Activated T-helper 17 cell treated with anti-CD3 and anti-CD28 coated beads, Interleukin-2, amount 50 U/mL, for 72 hours (primary cell): ENCODE results near the gene GPR61. TPM values are rescaled to one million over a fixed set of nuclear protein-coding genes. Genes with fewer than 3 reads are reported as not detected.

Experiments used
- ATAC-seq: fragments of 150-1000 bp; cut with Tn5 transposase; replicated peaks from 2 replicates; pipeline ENCODE4 v1.10.0; 2021; ENCODE audit warnings: mild to moderate bottlenecking, moderate library complexity
- H3K27ac Mint-ChIP-seq: one replicate; pipeline ENCODE4 v1.8.0; 2022; ENCODE audit warnings: mixed read lengths
- H3K27me3 Mint-ChIP-seq: one replicate; pipeline ENCODE4 v1.8.0; 2022; ENCODE audit warnings: mixed read lengths
- H3K36me3 Mint-ChIP-seq: one replicate; pipeline ENCODE4 v1.8.0; 2022; ENCODE audit warnings: low read depth, mild to moderate bottlenecking, mixed read lengths
- H3K4me1 Mint-ChIP-seq: one replicate; pipeline ENCODE4 v1.8.0; 2022; ENCODE audit warnings: mixed read lengths
- H3K4me3 Mint-ChIP-seq: one replicate; pipeline ENCODE4 v1.8.0; 2022; ENCODE audit warnings: mild to moderate bottlenecking, mixed read lengths
- H3K9me3 Mint-ChIP-seq: one replicate; pipeline ENCODE4 v1.8.0; 2022; ENCODE audit warnings: mixed read lengths
- total RNA-seq, 2 donors: library from RNA; stranded (reverse); gene quantifications; one replicate each; pipeline ENCODE4 v1.2.3, GENCODE V29; 2022

Gene GPR61
- total RNA-seq, 2 donors from 2014 or later = 0.45 TPM; not detected in 1

- H3K9me3 Mint-ChIP-seq = no peaks in the 10 kb centered on the region
- H3K4me1 Mint-ChIP-seq = peaks cover 60% of the 10 kb centered on the region
- no peak for ATAC-seq
- peak overlapping the region; percentile 57 for H3K4me3 Mint-ChIP-seq
- peak overlapping the region; percentile 67 for H3K27ac Mint-ChIP-seq
- no peaks in the 10 kb centered on the region for H3K27me3 Mint-ChIP-seq
- peaks cover 35% of the 10 kb centered on the region for H3K36me3 Mint-ChIP-seq
These were observed 38.7 kb upstream of the GPR61 start for GRCh38 chr1:109500941-109501381.

DNA sequence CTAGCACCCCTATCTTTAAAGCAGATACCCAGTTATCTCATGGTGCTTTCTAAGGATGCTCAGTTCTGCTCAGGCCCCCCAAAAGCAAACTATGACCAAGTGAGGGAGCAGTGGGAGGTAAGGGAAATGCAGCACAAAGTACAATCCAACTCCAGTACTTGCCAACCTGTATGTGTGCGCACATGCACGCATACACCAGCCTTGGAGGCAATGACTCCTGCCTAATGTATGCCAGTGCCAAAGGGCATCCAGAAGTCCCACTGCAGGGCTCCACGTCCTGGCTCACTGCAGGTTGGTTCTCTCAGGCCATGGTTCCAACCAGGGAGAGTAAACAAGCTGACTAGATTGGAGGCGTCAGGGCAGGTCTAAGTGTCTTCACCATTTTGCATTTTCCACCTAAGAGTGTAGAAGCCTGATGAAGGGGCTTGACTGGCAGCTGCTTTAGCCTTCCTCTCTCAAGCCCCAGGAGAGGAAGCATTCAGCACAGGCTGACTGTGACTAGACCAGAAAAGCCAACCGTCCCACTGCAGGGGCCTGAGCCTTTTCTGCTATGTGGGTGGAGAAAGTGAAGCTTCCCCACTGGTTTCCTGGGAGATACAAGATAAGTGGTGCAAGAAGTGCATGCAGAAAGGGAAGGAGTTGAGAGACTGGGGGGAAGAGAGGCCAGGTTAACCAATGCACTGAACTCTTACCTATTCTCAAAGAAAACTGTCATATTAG is 37.9 kb upstream of the GPR61 start:
- H3K27ac Mint-ChIP-seq = peak overlapping the region; percentile 67
- H3K36me3 Mint-ChIP-seq = peaks cover 27% of the 10 kb centered on the region
- no peaks in the 10 kb centered on the region for H3K9me3 Mint-ChIP-seq
- H3K27me3 Mint-ChIP-seq = no peaks in the 10 kb centered on the region
- H3K4me3 Mint-ChIP-seq = peak overlapping the region; percentile 57
- H3K4me1 Mint-ChIP-seq = peaks cover 53% of the 10 kb centered on the region
- no peak for ATAC-seq

- peak; percentile 65 for ATAC-seq
- H3K36me3 Mint-ChIP-seq = peaks cover 23% of the 10 kb centered on the region
- H3K27me3 Mint-ChIP-seq = no peaks in the 10 kb centered on the region
- peak overlapping the region; percentile 87 for H3K27ac Mint-ChIP-seq
- peak overlapping the region; percentile 57 for H3K4me3 Mint-ChIP-seq
- H3K9me3 Mint-ChIP-seq = no peaks in the 10 kb centered on the region
- H3K4me1 Mint-ChIP-seq = peaks cover 53% of the 10 kb centered on the region
These were observed 37.3 kb upstream of the GPR61 start for GRCh38 chr1:109502364-109502851.

- peak overlapping the region; percentile 82 for H3K27ac Mint-ChIP-seq
- H3K4me3 Mint-ChIP-seq = peak overlapping the region; percentile 62
- H3K36me3 Mint-ChIP-seq = peaks cover 17% of the 10 kb centered on the region
- no peaks in the 10 kb centered on the region for H3K27me3 Mint-ChIP-seq
- peaks cover 64% of the 10 kb centered on the region for H3K4me1 Mint-ChIP-seq
- ATAC-seq = no peak
- no peaks in the 10 kb centered on the region for H3K9me3 Mint-ChIP-seq
These were observed 35.7 kb upstream of the GPR61 start for GRCh38 chr1:109503935-109504334.

DNA sequence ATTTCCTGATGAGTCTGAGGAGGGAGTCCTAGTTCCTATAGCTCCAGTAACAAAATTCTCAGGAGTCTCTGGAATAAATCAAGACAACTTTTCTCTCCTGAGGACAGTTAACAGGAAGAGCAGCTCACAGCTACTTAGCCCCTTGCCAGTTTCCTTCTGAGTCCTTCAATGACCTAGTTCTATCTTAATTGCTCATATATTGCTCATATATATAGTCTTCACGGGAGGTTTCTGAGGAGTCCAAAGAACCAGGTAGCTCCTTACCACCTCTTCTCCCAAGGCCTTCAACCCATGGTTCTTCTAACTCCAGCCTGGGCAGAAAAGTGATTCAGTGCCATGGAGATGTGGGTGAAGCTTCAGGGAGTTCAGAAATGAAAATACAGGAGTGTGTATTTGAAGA is 34.7 kb upstream of the GPR61 start:
- H3K4me1 Mint-ChIP-seq = peaks cover 60% of the 10 kb centered on the region
- no peaks in the 10 kb centered on the region for H3K27me3 Mint-ChIP-seq
- H3K36me3 Mint-ChIP-seq = peaks cover 10% of the 10 kb centered on the region
- peak; percentile 76 for ATAC-seq
- peak overlapping the region; percentile 82 for H3K27ac Mint-ChIP-seq
- no peaks in the 10 kb centered on the region for H3K9me3 Mint-ChIP-seq
- H3K4me3 Mint-ChIP-seq = peak overlapping the region; percentile 62

GRCh38 chr1:109508001-109508872 is 31.4 kb upstream of the GPR61 start:
- H3K27ac Mint-ChIP-seq = peak overlapping the region; percentile 83
- H3K4me3 Mint-ChIP-seq = peak overlapping the region; percentile 85
- no peaks in the 10 kb centered on the region for H3K9me3 Mint-ChIP-seq
- H3K27me3 Mint-ChIP-seq = no peaks in the 10 kb centered on the region
- peaks cover 35% of the 10 kb centered on the region for H3K4me1 Mint-ChIP-seq
- H3K36me3 Mint-ChIP-seq = no peaks in the 10 kb centered on the region
- no peak for ATAC-seq

- Mint-ChIP-seq H3K36me3 (no peaks in the 10 kb centered on the region), H3K9me3 (no peaks in the 10 kb centered on the region), H3K4me3 (peak overlapping the region; percentile 85), H3K27ac (peak overlapping the region; percentile 83), H3K4me1 (peaks cover 35% of the 10 kb centered on the region), H3K27me3 (no peaks in the 10 kb centered on the region)
- no peak for ATAC-seq
These were observed 30.8 kb upstream of the GPR61 start for GRCh38 chr1:109508873-109509175.

- H3K27me3 Mint-ChIP-seq = no peaks in the 10 kb centered on the region
- H3K4me3 Mint-ChIP-seq = peak within 1 kb of the TSS; percentile 85
- peaks cover 30% of the 10 kb centered on the region for H3K4me1 Mint-ChIP-seq
- H3K36me3 Mint-ChIP-seq = no peaks in the 10 kb centered on the region
- H3K9me3 Mint-ChIP-seq = no peaks in the 10 kb centered on the region
- H3K27ac Mint-ChIP-seq = peak within 1 kb of the TSS; percentile 83
- peak; percentile 56 for ATAC-seq
These were observed 30.2 kb upstream of the GPR61 start, which contains the start of gene AMIGO1 for GRCh38 chr1:109509176-109510134. Gene AMIGO1 (minus strand): TSS chr1:109509727. CDS start chr1:109508912, 815 bp downstream.

DNA sequence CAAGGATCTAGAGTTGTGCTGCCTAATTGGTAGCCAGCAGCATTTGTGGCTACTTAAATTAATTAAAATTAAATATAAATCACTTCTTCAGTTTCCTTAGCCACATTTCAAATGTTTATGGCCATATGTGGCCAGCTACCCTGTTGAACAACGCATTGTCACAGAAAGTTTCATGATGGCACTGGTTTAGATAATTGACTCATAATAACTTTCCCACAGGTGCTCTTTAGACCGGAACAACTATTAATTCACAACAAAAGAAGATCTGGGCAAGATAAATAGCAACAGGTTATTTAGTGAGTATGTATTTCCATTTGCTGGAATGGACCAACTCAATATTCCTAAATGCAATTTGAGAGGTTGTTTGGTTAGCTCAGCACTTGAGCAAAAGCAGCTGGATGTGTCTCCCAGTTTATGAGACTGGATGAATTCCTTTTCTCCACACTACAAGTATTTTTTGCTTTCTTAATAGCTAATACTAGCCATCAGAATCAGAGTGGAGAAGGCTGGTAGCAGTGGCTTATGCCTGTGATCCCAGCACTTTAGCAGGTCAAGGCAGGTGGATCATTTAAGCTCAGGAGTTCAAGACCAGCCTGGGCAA is 26.5 kb upstream of the GPR61 start:
- no peak overlapping the region for H3K4me3 Mint-ChIP-seq
- H3K27ac Mint-ChIP-seq = no peak overlapping the region
- ATAC-seq = no peak
- H3K36me3 Mint-ChIP-seq = no peaks in the 10 kb centered on the region
- peaks cover 14% of the 10 kb centered on the region for H3K4me1 Mint-ChIP-seq
- H3K9me3 Mint-ChIP-seq = no peaks in the 10 kb centered on the region
- H3K27me3 Mint-ChIP-seq = no peaks in the 10 kb centered on the region

GRCh38 chr1:109514846-109515245 is 24.8 kb upstream of the GPR61 start:
- peaks cover 5% of the 10 kb centered on the region for H3K4me1 Mint-ChIP-seq
- H3K27me3 Mint-ChIP-seq = no peaks in the 10 kb centered on the region
- H3K36me3 Mint-ChIP-seq = no peaks in the 10 kb centered on the region
- ATAC-seq = no peak
- H3K27ac Mint-ChIP-seq = no peak overlapping the region
- no peak overlapping the region for H3K4me3 Mint-ChIP-seq
- H3K9me3 Mint-ChIP-seq = no peaks in the 10 kb centered on the region

- no peak overlapping the region for H3K4me3 Mint-ChIP-seq
- no peaks in the 10 kb centered on the region for H3K4me1 Mint-ChIP-seq
- no peak for ATAC-seq
- no peaks in the 10 kb centered on the region for H3K36me3 Mint-ChIP-seq
- no peaks in the 10 kb centered on the region for H3K9me3 Mint-ChIP-seq
- H3K27ac Mint-ChIP-seq = peak overlapping the region; percentile 20
- H3K27me3 Mint-ChIP-seq = no peaks in the 10 kb centered on the region
These were observed 22.8 kb upstream of the GPR61 start for GRCh38 chr1:109516872-109517271.

DNA sequence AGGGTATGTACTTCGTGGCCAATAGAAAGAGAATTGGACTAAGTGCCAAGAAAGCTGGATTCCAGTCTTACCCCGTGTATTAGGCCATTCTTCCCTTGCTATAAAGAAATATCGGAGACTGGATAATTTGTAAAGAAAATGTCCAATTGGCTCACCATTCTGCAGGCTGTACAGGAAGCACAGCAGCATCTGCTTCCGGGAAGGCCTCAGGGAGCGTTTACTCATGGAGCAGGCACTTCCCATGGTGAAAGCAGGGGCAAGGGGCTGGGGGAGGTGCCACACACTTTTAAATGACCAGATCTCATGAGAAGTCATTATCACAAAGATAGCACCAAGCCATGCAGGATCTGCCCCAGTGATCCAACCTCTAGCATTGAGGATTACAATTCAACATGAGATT is 22.3 kb upstream of the GPR61 start:
- Mint-ChIP-seq H3K27ac (no peak overlapping the region), H3K4me1 (no peaks in the 10 kb centered on the region), H3K36me3 (no peaks in the 10 kb centered on the region), H3K9me3 (no peaks in the 10 kb centered on the region), H3K27me3 (peaks cover 3% of the 10 kb centered on the region), H3K4me3 (no peak overlapping the region)
- ATAC-seq = no peak

DNA sequence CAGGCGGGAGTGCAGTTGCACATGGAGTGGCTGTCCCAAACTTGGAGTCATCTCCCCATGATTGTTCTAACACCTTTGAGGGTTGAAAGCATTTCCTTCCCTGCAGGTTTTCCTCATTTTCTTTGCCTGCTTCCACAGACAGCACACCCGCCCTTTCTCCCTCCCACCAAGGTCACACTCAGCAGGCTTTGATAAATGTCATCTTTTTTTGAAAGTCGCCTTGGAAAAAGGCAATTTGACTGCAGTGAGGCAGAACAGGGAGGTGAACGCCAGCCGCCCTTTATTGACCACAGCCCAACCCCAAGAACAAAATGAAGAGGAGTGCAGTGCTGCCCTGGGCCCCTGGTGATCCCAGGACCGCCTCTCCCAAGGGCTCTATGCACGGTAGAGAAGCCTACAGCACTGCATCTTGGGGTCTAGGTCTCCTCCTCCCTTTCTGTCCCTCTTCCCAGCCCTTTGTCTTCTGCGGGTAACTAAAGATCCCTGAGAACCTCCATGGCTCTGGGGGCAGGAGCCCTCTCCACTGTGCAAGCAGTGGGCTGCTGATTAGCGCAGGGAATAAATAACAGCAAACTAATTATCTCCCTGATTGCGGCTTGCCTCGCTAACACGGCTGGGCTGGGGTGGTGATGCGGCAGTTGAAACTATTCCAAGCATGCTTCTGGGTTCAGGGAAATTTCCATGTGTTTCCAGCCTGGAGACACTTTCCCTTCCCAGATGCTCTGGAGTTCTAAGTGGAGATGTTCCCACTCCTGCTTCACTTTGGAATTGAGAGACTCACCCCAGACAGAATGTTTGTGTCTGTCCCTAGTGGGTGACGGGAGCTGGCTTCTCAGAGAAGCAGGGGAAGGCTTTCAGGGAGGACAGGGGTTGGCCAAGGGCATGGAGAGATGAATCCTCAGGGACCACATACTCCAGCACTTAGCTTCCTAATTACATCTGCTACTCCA is 18.4 kb upstream of the GPR61 start:
- H3K27me3 Mint-ChIP-seq = peaks cover 4% of the 10 kb centered on the region
- no peak for ATAC-seq
- no peak overlapping the region for H3K4me3 Mint-ChIP-seq
- H3K4me1 Mint-ChIP-seq = no peaks in the 10 kb centered on the region
- H3K27ac Mint-ChIP-seq = no peak overlapping the region
- no peaks in the 10 kb centered on the region for H3K9me3 Mint-ChIP-seq
- H3K36me3 Mint-ChIP-seq = no peaks in the 10 kb centered on the region
